Mesenchymal stem cell (in vitro differentiated cells and primary cell): ENCODE measurements around the gene FBXO38.

ENCODE experiments used
- DNase-seq: peaks from one replicate; pipeline ENCODE4 v3.0.0-alpha.2; 2013
- H2AFZ ChIP-seq: one replicate; pipeline ENCODE4 v1.6.1; 2013; ENCODE audit warnings: low read depth, mild to moderate bottlenecking, control low read depth, inconsistent platforms, low read length, moderate library complexity
- H2AK5ac ChIP-seq: 2 replicates; pipeline ENCODE4 v1.6.1; 2013; ENCODE audit warnings: low read length, moderate library complexity, mild to moderate bottlenecking, inconsistent platforms; ENCODE audit not compliant: severe bottlenecking
- H2BK120ac ChIP-seq: one replicate; pipeline ENCODE4 v1.6.1; 2013; ENCODE audit warnings: low read depth, mild to moderate bottlenecking, inconsistent platforms, low read length, moderate library complexity
- H2BK12ac ChIP-seq, 2 experiments: one replicate each; pipeline ENCODE4 v1.6.1; 2013; ENCODE audit warnings: inconsistent platforms in 2 of 2, low read length in 2 of 2, mild to moderate bottlenecking in 2 of 2, moderate library complexity in 2 of 2, control low read depth in 1 of 2
- H2BK15ac ChIP-seq: one replicate; pipeline ENCODE4 v1.6.1; 2013; ENCODE audit warnings: mild to moderate bottlenecking, low read depth, inconsistent platforms; ENCODE audit not compliant: poor library complexity, severe bottlenecking
- H2BK5ac ChIP-seq: 2 replicates; pipeline ENCODE4 v1.6.1; 2013; ENCODE audit warnings: low read depth, mild to moderate bottlenecking, low read length, control low read depth, inconsistent platforms; ENCODE audit not compliant: poor library complexity, severe bottlenecking
- H3K14ac ChIP-seq, 2 experiments: one replicate each; pipeline ENCODE4 v1.6.1; 2013; ENCODE audit warnings: inconsistent platforms in 2 of 2, low read length in 2 of 2, control low read depth in 1 of 2, mild to moderate bottlenecking in 1 of 2, moderate library complexity in 1 of 2
- H3K18ac ChIP-seq, 2 experiments: one replicate each; pipeline ENCODE4 v1.6.1; 2013; ENCODE audit warnings: inconsistent platforms in 2 of 2, low read length in 2 of 2, control low read depth in 1 of 2, low read depth in 1 of 2, mild to moderate bottlenecking in 1 of 2
- H3K23ac ChIP-seq, 2 experiments: one replicate each; pipeline ENCODE4 v1.6.1; 2013; ENCODE audit warnings: inconsistent platforms in 2 of 2, low read length in 2 of 2, mild to moderate bottlenecking in 2 of 2, moderate library complexity in 2 of 2, control low read depth in 1 of 2
- H3K27ac ChIP-seq: 2 replicates; pipeline ENCODE4 v1.5.1; 2013; ENCODE audit warnings: mild to moderate bottlenecking, moderate library complexity, low read length, control low read depth, inconsistent platforms; ENCODE audit not compliant: poor library complexity, severe bottlenecking
- H3K27me3 ChIP-seq, 2 experiments: 2 replicates each; pipeline versions ENCODE4 v1.6.1 to v1.7.0; 2013; ENCODE audit warnings: low read length in 2 of 2, mild to moderate bottlenecking in 2 of 2, moderate library complexity in 2 of 2, control low read depth in 1 of 2, inconsistent platforms in 1 of 2; ENCODE audit not compliant: control insufficient read depth in 1 of 2, insufficient read depth in 1 of 2
- H3K36me3 ChIP-seq, 2 experiments: 2 replicates each; pipeline versions ENCODE4 v1.6.1 to v1.7.0; 2013; ENCODE audit warnings: low read length in 2 of 2, control low read depth in 1 of 2, inconsistent platforms in 1 of 2, low read depth in 1 of 2, mild to moderate bottlenecking in 1 of 2; ENCODE audit not compliant: insufficient read depth in 2 of 2, control insufficient read depth in 1 of 2
- H3K4ac ChIP-seq, 2 experiments: one replicate each; pipeline ENCODE4 v1.6.1; 2013; ENCODE audit warnings: inconsistent platforms in 2 of 2, low read length in 2 of 2, mild to moderate bottlenecking in 2 of 2, moderate library complexity in 2 of 2, control low read depth in 1 of 2, low read depth in 1 of 2
- H3K4me1 ChIP-seq: 2 replicates; pipeline ENCODE4 v1.6.1; 2013; ENCODE audit warnings: low read depth, low read length, control low read depth; ENCODE audit not compliant: control insufficient read depth, insufficient read depth
- H3K4me2 ChIP-seq: 2 replicates; pipeline ENCODE4 v1.6.1; 2013; ENCODE audit warnings: low read length, mild to moderate bottlenecking, inconsistent platforms; ENCODE audit not compliant: poor library complexity, severe bottlenecking
- H3K4me3 ChIP-seq, 2 experiments: 2 replicates each; pipeline versions ENCODE4 v1.5.1 to v1.7.0; 2013; ENCODE audit warnings: low read length in 2 of 2, mild to moderate bottlenecking in 2 of 2, control low read depth in 1 of 2, low read depth in 1 of 2; ENCODE audit not compliant: insufficient read depth in 1 of 2
- H3K79me1 ChIP-seq: replicated peaks from 2 replicates; pipeline ENCODE4 v1.6.1; 2013; ENCODE audit warnings: mild to moderate bottlenecking, control low read depth, low read length, inconsistent platforms; ENCODE audit not compliant: poor library complexity, severe bottlenecking
- H3K9ac ChIP-seq: 2 replicates; pipeline ENCODE4 v1.7.0; 2013; ENCODE audit warnings: mild to moderate bottlenecking, low read length, moderate library complexity
- H3K9me3 ChIP-seq: 2 replicates; pipeline ENCODE4 v1.7.0; 2013; ENCODE audit warnings: mild to moderate bottlenecking, low read length; ENCODE audit not compliant: control insufficient read depth
- H4K8ac ChIP-seq: one replicate; pipeline ENCODE4 v1.6.1; 2013; ENCODE audit warnings: inconsistent platforms, mild to moderate bottlenecking, low read length, moderate library complexity
- H4K91ac ChIP-seq: one replicate; pipeline ENCODE4 v1.6.1; 2013; ENCODE audit warnings: mild to moderate bottlenecking, low read length, inconsistent platforms
- WGBS: methylation state at CpG from one replicate; pipeline ENCODE4 v1.1.7; 2013; ENCODE audit warnings: mixed read lengths; 5-methylcytosine and 5-hydroxymethylcytosine counted together

Gene FBXO38

DNA sequence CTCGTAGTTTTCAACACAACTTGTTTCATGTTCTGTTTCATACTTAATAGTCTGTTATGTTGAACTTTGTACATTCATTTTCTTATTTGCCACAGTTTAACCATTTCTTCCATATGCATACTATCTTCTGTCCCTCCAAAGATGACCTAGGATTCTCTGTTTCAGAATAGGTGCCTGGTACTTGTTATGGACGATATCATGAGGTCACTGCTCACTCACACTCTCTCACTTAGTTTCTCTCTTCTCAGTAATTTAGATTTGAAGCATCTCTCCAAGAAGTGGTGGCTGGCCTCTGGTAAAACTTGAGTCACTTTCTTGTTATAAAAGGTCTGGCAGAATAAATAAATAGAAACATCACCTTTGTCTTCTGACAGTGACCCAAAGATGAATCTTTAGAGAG, 28.4 kb downstream of the FBXO38 start:
- no peak overlapping the region for H3K27ac ChIP-seq
- no peak overlapping the region for H3K4me3 ChIP-seq
- H3K4ac ChIP-seq: no peak overlapping the region
- DNase-seq: no peak
- H2BK15ac ChIP-seq: no peak overlapping the region
- no peak overlapping the region for H3K9ac ChIP-seq
- H3K18ac ChIP-seq: no peak overlapping the region
- H3K27me3 ChIP-seq: no peaks in the 10 kb centered on the region
- H4K8ac ChIP-seq: no peak overlapping the region
- H3K14ac ChIP-seq: no peak overlapping the region
- no peak overlapping the region for H2AFZ ChIP-seq
- H3K36me3 ChIP-seq: peaks cover 12 to 98% of the 10 kb centered on the region in 2 experiments
- no peak overlapping the region for H2BK120ac ChIP-seq
- H3K23ac ChIP-seq: no peak overlapping the region
- H3K4me2 ChIP-seq: no peak overlapping the region
- H2BK12ac ChIP-seq: no peak overlapping the region
- H4K91ac ChIP-seq: no peak overlapping the region
- no peak overlapping the region for H2BK5ac ChIP-seq
- H3K4me1 ChIP-seq: no peaks in the 10 kb centered on the region
- H3K79me1 ChIP-seq: peaks cover 6% of the 10 kb centered on the region
- no peak overlapping the region for H2AK5ac ChIP-seq
- H3K9me3 ChIP-seq: no peaks in the 10 kb centered on the region
- WGBS: 92% methylated on average over 2 of the region's 2 CpGs

DNA sequence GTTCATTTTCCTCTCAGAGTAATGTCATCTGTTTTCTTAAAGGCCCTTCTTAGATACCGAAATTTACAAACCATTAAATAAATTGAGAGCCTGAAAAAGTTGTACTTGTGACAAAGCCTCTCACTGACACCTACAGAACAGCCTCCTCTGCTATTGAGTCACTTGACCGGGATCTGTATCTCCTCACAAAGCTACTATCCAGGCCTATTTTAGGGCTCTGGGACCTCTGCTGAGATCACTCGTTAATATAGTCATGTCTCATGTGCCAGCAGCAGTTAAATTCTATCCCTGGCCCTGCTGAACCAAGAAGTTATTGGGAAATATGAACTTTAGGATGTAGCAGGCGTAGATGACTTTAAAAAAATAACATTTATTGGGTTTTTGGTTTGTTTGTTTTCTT, 31.1 kb downstream of the FBXO38 start:
- H4K91ac ChIP-seq: no peak overlapping the region
- no peak overlapping the region for H3K9ac ChIP-seq
- H3K4me1 ChIP-seq: no peaks in the 10 kb centered on the region
- H2BK12ac ChIP-seq: no peak overlapping the region
- H3K4me2 ChIP-seq: no peak overlapping the region
- no peak overlapping the region for H2BK120ac ChIP-seq
- H2AK5ac ChIP-seq: no peak overlapping the region
- H3K14ac ChIP-seq: no peak overlapping the region
- peaks cover 16% of the 10 kb centered on the region for H3K79me1 ChIP-seq
- no peak overlapping the region for H2BK15ac ChIP-seq
- DNase-seq: no peak
- no peak overlapping the region for H4K8ac ChIP-seq
- H3K4ac ChIP-seq: no peak overlapping the region
- peaks cover 8 to 99% of the 10 kb centered on the region in 2 experiments for H3K36me3 ChIP-seq
- H3K27me3 ChIP-seq: no peaks in the 10 kb centered on the region
- H3K23ac ChIP-seq: no peak overlapping the region
- no peak overlapping the region for H3K18ac ChIP-seq
- H2AFZ ChIP-seq: no peak overlapping the region
- H3K9me3 ChIP-seq: no peaks in the 10 kb centered on the region
- H3K27ac ChIP-seq: no peak overlapping the region
- H3K4me3 ChIP-seq: no peak overlapping the region
- H2BK5ac ChIP-seq: no peak overlapping the region
- 94% methylated on average over 4 of the region's 4 CpGs for WGBS

DNA sequence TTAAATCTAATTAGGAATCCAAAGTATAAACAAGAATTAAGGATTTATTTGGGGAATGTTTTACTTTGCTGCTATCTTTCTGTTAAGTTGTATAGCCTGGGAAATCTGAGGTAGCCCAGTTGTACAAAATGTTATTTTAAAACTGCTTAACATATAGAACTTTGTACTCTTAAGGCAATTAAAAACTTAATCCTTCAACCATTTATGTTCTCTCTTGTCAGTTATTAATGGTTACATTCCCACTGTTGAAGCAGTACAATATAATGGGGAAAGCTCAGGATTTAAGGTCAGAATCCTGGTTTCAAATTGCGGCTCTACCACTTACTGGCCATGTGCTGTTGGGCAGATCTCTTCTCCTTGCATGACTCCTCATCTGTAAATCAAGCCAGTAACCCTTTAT, 32.7 kb downstream of the FBXO38 start:
- Histone ChIP-seq H3K27me3 (no peaks in the 10 kb centered on the region), H3K9ac (no peak overlapping the region), H2BK12ac (no peak overlapping the region), H3K4me1 (no peaks in the 10 kb centered on the region), H3K18ac (no peak overlapping the region), H2AFZ (no peak overlapping the region), H3K27ac (no peak overlapping the region), H3K79me1 (peaks cover 15% of the 10 kb centered on the region), H4K8ac (no peak overlapping the region), H3K9me3 (no peaks in the 10 kb centered on the region), H2BK120ac (no peak overlapping the region), H2BK5ac (no peak overlapping the region), H3K4ac (no peak overlapping the region), H2BK15ac (no peak overlapping the region), H4K91ac (no peak overlapping the region), H3K4me3 (no peak overlapping the region), H3K4me2 (no peak overlapping the region), H3K14ac (no peak overlapping the region), H3K36me3 (peaks cover 7 to 89% of the 10 kb centered on the region in 2 experiments), H3K23ac (no peak overlapping the region), H2AK5ac (no peak overlapping the region)
- 100% methylated on average over 1 of the region's 1 CpG for WGBS
- no peak for DNase-seq

DNA sequence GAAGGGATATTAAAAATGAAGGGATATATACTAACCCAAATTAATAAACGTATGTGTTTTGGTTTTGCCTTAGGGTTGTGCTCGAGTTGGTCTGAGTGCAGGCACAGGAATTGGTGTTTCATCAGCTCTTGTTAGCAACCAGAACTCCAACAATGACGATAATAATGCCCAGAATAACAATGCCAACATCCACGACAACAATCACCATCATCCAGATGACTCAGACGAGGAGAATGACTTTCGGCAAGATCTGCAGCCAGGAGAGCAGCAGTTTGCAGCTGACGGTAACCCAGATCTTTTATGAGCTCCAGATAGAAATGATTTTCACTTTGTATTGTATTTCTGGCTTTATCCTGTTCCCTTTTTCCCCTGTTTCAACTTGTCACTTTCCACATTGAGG, 33.2 kb downstream of the FBXO38 start:
- Histone ChIP-seq H3K4me2 (no peak overlapping the region), H4K91ac (no peak overlapping the region), H3K27ac (no peak overlapping the region), H3K79me1 (peaks cover 15% of the 10 kb centered on the region), H2BK5ac (no peak overlapping the region), H3K4me3 (no peak overlapping the region), H3K4ac (no peak overlapping the region), H3K9ac (no peak overlapping the region), H3K18ac (no peak overlapping the region), H2BK12ac (no peak overlapping the region), H3K14ac (no peak overlapping the region), H2BK120ac (no peak overlapping the region), H3K36me3 (peaks cover 7 to 88% of the 10 kb centered on the region in 2 experiments), H3K9me3 (no peaks in the 10 kb centered on the region), H3K27me3 (no peaks in the 10 kb centered on the region), H2BK15ac (no peak overlapping the region), H2AFZ (no peak overlapping the region), H3K4me1 (no peaks in the 10 kb centered on the region), H4K8ac (no peak overlapping the region), H2AK5ac (no peak overlapping the region), H3K23ac (no peak overlapping the region)
- 94% methylated on average over 6 of the region's 7 CpGs for WGBS
- no peak for DNase-seq
